GM23248 (cell line): Measurements from ENCODE around the gene EHD4. TPM values are rescaled to one million over a fixed set of nuclear protein-coding genes. Genes with fewer than 3 reads are reported as not detected.
A peak's percentile ranks its signal among the peaks of the same experiment; 100 is the strongest.

Experiments
- DNase-seq: peaks from one replicate; pipeline ENCODE4 v3.0.0-alpha.2; 2015
- H2AFZ ChIP-seq: fragments of 200-600 bp; sonication (generic); 2 replicates; pipeline ENCODE4 v1.6.1; 2016; ENCODE audit warnings: antibody characterized with exemption
- H3F3A ChIP-seq: fragments of 200-600 bp; sonication (generic); 2 replicates; pipeline ENCODE4 v1.6.1; 2016; ENCODE audit warnings: mild to moderate bottlenecking, antibody characterized with exemption, mixed run types; ENCODE audit not compliant: insufficient read depth
- H3K27ac ChIP-seq: fragments of 200-600 bp; sonication (generic); 2 replicates; pipeline ENCODE4 v1.5.1; 2016; ENCODE audit warnings: mild to moderate bottlenecking
- H3K27me3 ChIP-seq: fragments of 200-600 bp; sonication (generic); replicated peaks from 2 replicates; pipeline ENCODE4 v1.6.1; 2016; ENCODE audit warnings: mild to moderate bottlenecking; ENCODE audit not compliant: insufficient read depth
- H3K36me3 ChIP-seq: fragments of 200-600 bp; sonication (generic); 2 replicates; pipeline ENCODE4 v1.6.1; 2016; ENCODE audit warnings: low read depth, mild to moderate bottlenecking
- H3K4me1 ChIP-seq: fragments of 200-600 bp; sonication (generic); 2 replicates; pipeline ENCODE4 v1.6.1; 2016; ENCODE audit warnings: mild to moderate bottlenecking; ENCODE audit not compliant: insufficient read depth
- H3K4me2 ChIP-seq: fragments of 200-600 bp; sonication (generic); one replicate; pipeline ENCODE4 v1.6.1; 2016; ENCODE audit warnings: mild to moderate bottlenecking; ENCODE audit not compliant: unreplicated experiment
- H3K4me3 ChIP-seq: fragments of 200-600 bp; sonication (generic); 2 replicates; pipeline ENCODE4 v1.5.1; 2016; ENCODE audit warnings: mild to moderate bottlenecking
- H3K79me2 ChIP-seq: fragments of 200-600 bp; sonication (generic); 2 replicates; pipeline ENCODE4 v1.6.1; 2016; ENCODE audit warnings: mild to moderate bottlenecking; ENCODE audit not compliant: insufficient read depth
- H3K9ac ChIP-seq: fragments of 200-600 bp; sonication (generic); 2 replicates; pipeline ENCODE4 v1.6.1; 2016; ENCODE audit warnings: mild to moderate bottlenecking
- H3K9me2 ChIP-seq: fragments of 200-600 bp; sonication (generic); 2 replicates; pipeline ENCODE4 v1.6.1; 2016; ENCODE audit warnings: mixed run types, mild to moderate bottlenecking, moderate library complexity; ENCODE audit not compliant: insufficient read depth
- H3K9me3 ChIP-seq: fragments of 200-600 bp; sonication (generic); one replicate; pipeline ENCODE4 v1.6.1; 2017; ENCODE audit warnings: low read depth
- H4K20me1 ChIP-seq: fragments of 200-600 bp; sonication (generic); 2 replicates; pipeline ENCODE4 v1.6.0; 2016; ENCODE audit not compliant: insufficient read depth
- EZH2 ChIP-seq: fragments of 200-600 bp; sonication (generic); IDR thresholded peaks from 2 replicates; pipeline ENCODE4 v1.6.1; 2018; ENCODE audit warnings: antibody characterized with exemption, mild to moderate bottlenecking; ENCODE audit not compliant: insufficient read depth, poor library complexity, severe bottlenecking
- EZH2phosphoT487 ChIP-seq: fragments of 200-600 bp; sonication (generic); IDR thresholded peaks from 2 replicates; pipeline ENCODE4 v1.6.1; 2018; ENCODE audit warnings: antibody characterized with exemption, moderate library complexity, mild to moderate bottlenecking, low read depth; ENCODE audit not compliant: insufficient read depth
- WGBS, 2 experiments: methylation state at CpG; one replicate each; pipeline ENCODE4 v1.1.6; 2015 to 2017; ENCODE audit warnings: low lambda C conversion rate in 2 of 2, low coverage in 1 of 2; ENCODE audit errors: missing lambda C conversion rate in 2 of 2; 5-methylcytosine and 5-hydroxymethylcytosine counted together
- in situ Hi-C: fragments of 300-500 bp; cut with MboI; formaldehyde crosslinking; loops from 2 replicates; pipeline ENCODE4 v1.15.0; 2020
- polyA plus RNA-seq: library from polyadenylated mRNA; unstranded; fragments of >200 nt; fragmentation: Nextera tagmentation; extraction: Ambion mirVana; gene quantifications from 2 replicates; pipeline ENCODE4 v1.2.1, GENCODE V29; 2016
- total RNA-seq: library from RNA; depleted of rRNA; stranded (reverse); fragments of >200 nt; shearing (Covaris generic); gene quantifications from 2 replicates; pipeline ENCODE4 v1.2.3, GENCODE V29; 2014

The EHD4 gene
- total and polyA plus RNA-seq, 2 experiments from 2014 or later: 17.7 to 18.7 TPM

DNA sequence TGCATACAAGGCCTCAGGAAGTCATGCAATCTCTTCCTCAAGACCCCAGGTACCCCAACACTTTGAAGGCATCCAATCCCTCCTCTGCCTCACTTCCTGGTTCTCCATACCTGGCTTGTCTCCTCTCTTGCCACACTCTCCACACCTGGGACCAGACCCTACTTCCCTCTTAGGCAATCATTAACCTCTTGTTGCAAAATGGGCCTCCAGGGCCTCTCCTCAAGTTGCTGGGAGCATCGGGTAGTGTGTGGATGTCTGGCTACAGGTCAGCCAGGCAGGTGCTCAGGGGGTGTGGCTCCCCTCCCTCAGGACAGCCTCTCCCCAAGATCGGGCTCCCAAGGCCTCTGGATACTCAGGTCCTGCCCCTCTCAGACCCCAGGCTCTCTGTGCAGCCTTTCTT is 39.9 kb upstream of the EHD4 start:
- Histone ChIP-seq H3K27me3 (peaks cover 16% of the 10 kb centered on the region), H3K9ac (no peak overlapping the region), H3K4me2 (no peak overlapping the region), H3K27ac (no peak overlapping the region), H3K36me3 (no peaks in the 10 kb centered on the region), H3K4me1 (no peaks in the 10 kb centered on the region), H3K9me3 (no peaks in the 10 kb centered on the region), H3K79me2 (no peaks in the 10 kb centered on the region), H3F3A (no peaks in the 10 kb centered on the region), H3K4me3 (no peak overlapping the region), H2AFZ (no peak overlapping the region), H4K20me1 (no peaks in the 10 kb centered on the region), H3K9me2 (no peaks in the 10 kb centered on the region)
- in situ Hi-C loops: no loop called here
- TF ChIP-seq EZH2phosphoT487 (no peak), EZH2 (no peak)
- 72 to 77% methylated on average over 2 of the region's 2 CpGs for WGBS, 2 experiments
- no peak for DNase-seq

- no peak for TF ChIP-seq EZH2phosphoT487
- no peak for TF ChIP-seq EZH2
- WGBS, 2 experiments: 83 to 90% methylated on average over 7 of the region's 7 CpGs
- Histone ChIP-seq H3K27me3 (peaks cover 17% of the 10 kb centered on the region), H3F3A (no peaks in the 10 kb centered on the region), H2AFZ (no peak overlapping the region), H4K20me1 (no peaks in the 10 kb centered on the region), H3K9me3 (no peaks in the 10 kb centered on the region), H3K4me2 (no peak overlapping the region), H3K4me3 (no peak overlapping the region), H3K9ac (no peak overlapping the region), H3K27ac (no peak overlapping the region), H3K79me2 (no peaks in the 10 kb centered on the region), H3K36me3 (no peaks in the 10 kb centered on the region), H3K4me1 (no peaks in the 10 kb centered on the region), H3K9me2 (no peaks in the 10 kb centered on the region)
- in situ Hi-C loops: no loop called here
- no peak for DNase-seq
These were observed 38.7 kb upstream of the EHD4 start for GRCh38 chr15:42011074-42011473.

DNA sequence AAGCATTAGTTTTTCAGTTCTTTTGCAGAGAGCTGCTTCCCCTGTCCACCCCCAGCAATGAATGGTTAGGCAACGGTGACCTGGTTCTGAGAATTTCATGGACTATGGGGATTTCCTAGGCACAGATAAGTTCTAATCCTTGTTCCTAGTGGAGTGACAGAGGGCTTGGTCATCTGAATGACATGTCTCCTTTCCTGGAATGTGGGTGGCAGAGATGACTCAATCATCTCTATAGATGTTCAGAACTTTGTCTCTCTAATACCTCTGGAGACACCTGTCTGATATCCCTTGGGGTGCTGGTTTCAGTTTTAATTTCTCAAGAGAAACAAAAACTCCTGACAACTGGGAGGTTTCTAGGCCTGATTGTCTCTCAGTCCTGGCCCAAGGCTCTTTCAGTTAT is 38.1 kb upstream of the EHD4 start:
- in situ Hi-C loops: no loop called here
- no peak overlapping the region for H3K4me2 ChIP-seq
- H3K9me3 ChIP-seq: no peaks in the 10 kb centered on the region
- peak; percentile 15 for DNase-seq
- H3K79me2 ChIP-seq: no peaks in the 10 kb centered on the region
- TF ChIP-seq EZH2phosphoT487 (no peak), EZH2 (no peak)
- H3K4me1 ChIP-seq: no peaks in the 10 kb centered on the region
- H2AFZ ChIP-seq: no peak overlapping the region
- no peak overlapping the region for H3K27ac ChIP-seq
- H3F3A ChIP-seq: no peaks in the 10 kb centered on the region
- no peaks in the 10 kb centered on the region for H4K20me1 ChIP-seq
- WGBS, 2 experiments: 28 to 29% methylated on average over 1 of the region's 1 CpG
- peaks cover 16% of the 10 kb centered on the region for H3K27me3 ChIP-seq
- no peak overlapping the region for H3K4me3 ChIP-seq
- no peak overlapping the region for H3K9ac ChIP-seq
- H3K9me2 ChIP-seq: no peaks in the 10 kb centered on the region
- no peaks in the 10 kb centered on the region for H3K36me3 ChIP-seq

- 87 to 93% methylated on average over 5 of the region's 5 CpGs for WGBS, 2 experiments
- Histone ChIP-seq H3F3A (no peaks in the 10 kb centered on the region), H3K9ac (no peak overlapping the region), H3K36me3 (no peaks in the 10 kb centered on the region), H3K27ac (no peak overlapping the region), H3K4me3 (no peak overlapping the region), H3K4me1 (no peaks in the 10 kb centered on the region), H3K79me2 (no peaks in the 10 kb centered on the region), H3K9me2 (no peaks in the 10 kb centered on the region), H2AFZ (no peak overlapping the region), H3K4me2 (no peak overlapping the region), H3K27me3 (peaks cover 19% of the 10 kb centered on the region), H3K9me3 (no peaks in the 10 kb centered on the region), H4K20me1 (no peaks in the 10 kb centered on the region)
- no peak for TF ChIP-seq EZH2phosphoT487
- TF ChIP-seq EZH2: no peak
- in situ Hi-C loops: no loop called here
- no peak for DNase-seq
These were observed 37.1 kb upstream of the EHD4 start for GRCh38 chr15:42009474-42009873.

- Histone ChIP-seq H3K9ac (no peak overlapping the region), H3K9me3 (no peaks in the 10 kb centered on the region), H3K4me1 (no peaks in the 10 kb centered on the region), H2AFZ (no peak overlapping the region), H3K4me3 (no peak overlapping the region), H3K79me2 (no peaks in the 10 kb centered on the region), H3K27ac (no peak overlapping the region), H4K20me1 (no peaks in the 10 kb centered on the region), H3K4me2 (no peak overlapping the region), H3K27me3 (peaks cover 20% of the 10 kb centered on the region), H3K36me3 (no peaks in the 10 kb centered on the region), H3F3A (no peaks in the 10 kb centered on the region), H3K9me2 (no peaks in the 10 kb centered on the region)
- no peak for DNase-seq
- in situ Hi-C loops: no loop called here
- TF ChIP-seq EZH2phosphoT487 (no peak), EZH2 (no peak)
These were observed 36.7 kb upstream of the EHD4 start for GRCh38 chr15:42009022-42009421.
